Ectodermal cell (in vitro differentiated cells): ENCODE data around the gene CTDSP1. TPM values are rescaled to one million over a fixed set of nuclear protein-coding genes. Genes with fewer than 3 reads are reported as not detected.

Experiments used
- H3K27ac ChIP-seq: 2 replicates; pipeline ENCODE4 v1.7.0; 2013; ENCODE audit warnings: mild to moderate bottlenecking, low read depth, low read length; ENCODE audit not compliant: insufficient read depth, poor library complexity, severe bottlenecking
- H3K27me3 ChIP-seq: 2 replicates; pipeline ENCODE4 v1.7.0; 2013; ENCODE audit warnings: mild to moderate bottlenecking, low read length; ENCODE audit not compliant: insufficient read depth, control insufficient read depth, poor library complexity, severe bottlenecking
- H3K36me3 ChIP-seq: one replicate; pipeline ENCODE4 v1.7.0; 2013; ENCODE audit warnings: low read length; ENCODE audit not compliant: control insufficient read depth, insufficient read depth
- H3K4me1 ChIP-seq: one replicate; pipeline ENCODE4 v1.7.0; 2013; ENCODE audit warnings: low read length; ENCODE audit not compliant: control insufficient read depth, insufficient read depth
- H3K4me3 ChIP-seq: 2 replicates; pipeline ENCODE4 v1.7.0; 2013; ENCODE audit warnings: low read depth, low read length, control low read depth; ENCODE audit not compliant: insufficient read depth
- H3K9me3 ChIP-seq: 2 replicates; pipeline ENCODE4 v1.7.0; 2013; ENCODE audit warnings: mild to moderate bottlenecking, low read length, moderate library complexity; ENCODE audit not compliant: control insufficient read depth
- WGBS, 2 experiments: methylation state at CpG; one replicate each; pipeline ENCODE4 v1.1.7; 2013; ENCODE audit warnings: missing lambda C conversion rate in 2 of 2; 5-methylcytosine and 5-hydroxymethylcytosine counted together
- polyA plus RNA-seq, 4 experiments: library from polyadenylated mRNA; stranded (reverse); fragments of 50-300 nt; gene quantifications; one replicate each; pipeline ENCODE4 v1.2.3, GENCODE V29; 2013

The CTDSP1 gene
- 67.2 TPM for polyA plus RNA-seq (2013, experiment 1 of 4)
- 68.7 TPM for polyA plus RNA-seq (2013, experiment 2 of 4)
- polyA plus RNA-seq (2013, experiment 3 of 4) = 52.5 TPM
- polyA plus RNA-seq (2013, experiment 4 of 4) = 58.4 TPM

GRCh38 chr2:218399391-218400166 is at the start of gene CTDSP1:
CTDSP1 (plus strand) TSS chr2:218399868; CDS start chr2:218400091, 223 bp downstream.
- Histone ChIP-seq H3K9me3 (no peaks in the 10 kb centered on the region), H3K4me1 (peaks cover 24% of the 10 kb centered on the region), H3K27ac (no peak within 1 kb of the TSS), H3K4me3 (peak within 1 kb of the TSS; percentile 68), H3K27me3 (peaks cover 35% of the 10 kb centered on the region), H3K36me3 (peaks cover 12% of the 10 kb centered on the region)
- WGBS, 2 experiments = 0% methylated on average over 70 of the region's 78 CpGs

- Histone ChIP-seq H3K27ac (no peak overlapping the region), H3K36me3 (no peaks in the 10 kb centered on the region), H3K27me3 (no peaks in the 10 kb centered on the region), H3K4me1 (peaks cover 11% of the 10 kb centered on the region), H3K4me3 (no peak overlapping the region), H3K9me3 (no peaks in the 10 kb centered on the region)
- 94 to 96% methylated on average over 14 of the region's 14 CpGs for WGBS, 2 experiments
Observed at GRCh38 chr2:218354045-218354444, 45.6 kb upstream of the CTDSP1 start.

- H3K36me3 ChIP-seq = no peaks in the 10 kb centered on the region
- no peak overlapping the region for H3K27ac ChIP-seq
- no peaks in the 10 kb centered on the region for H3K27me3 ChIP-seq
- H3K4me3 ChIP-seq = no peak overlapping the region
- H3K9me3 ChIP-seq = no peaks in the 10 kb centered on the region
- H3K4me1 ChIP-seq = peaks cover 11% of the 10 kb centered on the region
- WGBS, 2 experiments = 94% methylated on average over 20 of the region's 20 CpGs
Observed at GRCh38 chr2:218354850-218355443, 44.7 kb upstream of the CTDSP1 start.

GRCh38 chr2:218357236-218358177 is 42.2 kb upstream of the CTDSP1 start:
- H3K36me3 ChIP-seq = no peaks in the 10 kb centered on the region
- 68 to 70% methylated on average over 17 of the region's 17 CpGs for WGBS, 2 experiments
- no peaks in the 10 kb centered on the region for H3K9me3 ChIP-seq
- no peak overlapping the region for H3K4me3 ChIP-seq
- peak overlapping the region; percentile 30 for H3K27ac ChIP-seq
- peaks cover 11% of the 10 kb centered on the region for H3K4me1 ChIP-seq
- no peaks in the 10 kb centered on the region for H3K27me3 ChIP-seq

GRCh38 chr2:218360453-218360852 is 39.2 kb upstream of the CTDSP1 start:
- Histone ChIP-seq H3K36me3 (no peaks in the 10 kb centered on the region), H3K27ac (no peak overlapping the region), H3K4me1 (peaks cover 11% of the 10 kb centered on the region), H3K4me3 (no peak overlapping the region), H3K27me3 (no peaks in the 10 kb centered on the region), H3K9me3 (no peaks in the 10 kb centered on the region)
- WGBS, 2 experiments = 89 to 93% methylated on average over 4 of the region's 4 CpGs

GRCh38 chr2:218362606-218363005 is 37.1 kb upstream of the CTDSP1 start:
- no peaks in the 10 kb centered on the region for H3K36me3 ChIP-seq
- peaks cover 4% of the 10 kb centered on the region for H3K27me3 ChIP-seq
- no peaks in the 10 kb centered on the region for H3K9me3 ChIP-seq
- peaks cover under 1% of the 10 kb centered on the region for H3K4me1 ChIP-seq
- no peak overlapping the region for H3K4me3 ChIP-seq
- 94 to 95% methylated on average over 8 of the region's 8 CpGs for WGBS, 2 experiments
- no peak overlapping the region for H3K27ac ChIP-seq

- WGBS, 2 experiments = 95 to 96% methylated on average over 3 of the region's 3 CpGs
- no peak overlapping the region for H3K4me3 ChIP-seq
Observed at GRCh38 chr2:218363736-218364135, 35.9 kb upstream of the CTDSP1 start.

GRCh38 chr2:218364196-218364595 is 35.5 kb upstream of the CTDSP1 start:
- Histone ChIP-seq H3K27me3 (peaks cover 4% of the 10 kb centered on the region), H3K4me3 (no peak overlapping the region), H3K9me3 (no peaks in the 10 kb centered on the region), H3K36me3 (no peaks in the 10 kb centered on the region), H3K4me1 (no peaks in the 10 kb centered on the region), H3K27ac (no peak overlapping the region)
- 93 to 97% methylated on average over 6 of the region's 6 CpGs for WGBS, 2 experiments

More at GRCh38 chr2:218363736-218364135, 35.9 kb upstream of the CTDSP1 start:
- no peaks in the 10 kb centered on the region for H3K4me1 ChIP-seq
- no peak overlapping the region for H3K27ac ChIP-seq
- H3K27me3 ChIP-seq = peaks cover 4% of the 10 kb centered on the region
- no peaks in the 10 kb centered on the region for H3K36me3 ChIP-seq
- no peaks in the 10 kb centered on the region for H3K9me3 ChIP-seq

GRCh38 chr2:218366621-218367414 is 32.9 kb upstream of the CTDSP1 start:
- 83 to 89% methylated on average over 9 of the region's 9 CpGs for WGBS, 2 experiments
- peak overlapping the region; percentile 44 for H3K4me3 ChIP-seq
- H3K36me3 ChIP-seq = no peaks in the 10 kb centered on the region
- H3K4me1 ChIP-seq = no peaks in the 10 kb centered on the region
- no peak overlapping the region for H3K27ac ChIP-seq
- no peaks in the 10 kb centered on the region for H3K9me3 ChIP-seq
- H3K27me3 ChIP-seq = peaks cover 4% of the 10 kb centered on the region
